Astrocyte of the hippocampus (primary cell): ENCODE data around the gene AKT3.
"Not testable (repeated sequence)": the region's sequence is repeated elsewhere in the genome, so short reads cannot be mapped to it uniquely, and the experiment has no call there.

Experiments
- DNase-seq: peaks from one replicate; pipeline ENCODE4 v3.0.0; 2011; ENCODE audit warnings: low read depth, low spot score

Gene AKT3

DNA sequence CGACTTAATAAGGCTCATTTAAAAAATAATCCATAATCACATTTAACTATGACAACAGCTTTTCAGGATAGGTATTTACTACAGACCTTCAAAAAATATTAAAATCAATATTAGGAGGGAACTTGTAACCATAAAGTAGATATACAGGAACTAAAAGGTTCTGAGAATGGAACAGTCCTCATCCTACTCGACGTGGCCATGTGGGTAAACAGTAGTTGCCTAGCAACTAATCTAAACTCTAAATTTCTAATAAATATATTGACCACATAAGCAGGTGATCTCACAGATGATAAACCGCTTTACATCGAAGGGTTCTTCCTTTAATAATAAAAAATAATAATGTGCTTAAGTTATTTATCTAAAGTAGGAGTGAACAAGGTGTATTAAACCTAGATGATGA lies 7.9 kb downstream of the AKT3 start:
- no peak for DNase-seq

DNA sequence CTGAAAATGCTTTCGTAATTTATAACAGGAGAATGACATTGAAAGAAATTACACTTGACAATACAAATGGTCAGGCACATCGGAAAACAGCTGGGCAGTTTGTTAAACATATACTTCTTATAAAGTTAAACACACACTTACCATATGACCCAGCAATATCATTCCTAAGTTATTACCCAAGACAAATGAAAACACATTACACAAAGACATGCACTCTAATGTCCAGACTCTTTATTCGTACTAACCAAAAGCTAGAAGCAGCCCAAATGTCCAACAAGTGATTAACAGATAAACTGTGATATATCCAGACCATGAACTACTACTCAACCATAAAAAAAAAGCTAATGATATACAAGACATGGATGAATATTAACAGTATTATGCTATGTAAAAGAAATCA lies 8.5 kb downstream of the AKT3 start:
- peak; percentile 3 for DNase-seq

DNA sequence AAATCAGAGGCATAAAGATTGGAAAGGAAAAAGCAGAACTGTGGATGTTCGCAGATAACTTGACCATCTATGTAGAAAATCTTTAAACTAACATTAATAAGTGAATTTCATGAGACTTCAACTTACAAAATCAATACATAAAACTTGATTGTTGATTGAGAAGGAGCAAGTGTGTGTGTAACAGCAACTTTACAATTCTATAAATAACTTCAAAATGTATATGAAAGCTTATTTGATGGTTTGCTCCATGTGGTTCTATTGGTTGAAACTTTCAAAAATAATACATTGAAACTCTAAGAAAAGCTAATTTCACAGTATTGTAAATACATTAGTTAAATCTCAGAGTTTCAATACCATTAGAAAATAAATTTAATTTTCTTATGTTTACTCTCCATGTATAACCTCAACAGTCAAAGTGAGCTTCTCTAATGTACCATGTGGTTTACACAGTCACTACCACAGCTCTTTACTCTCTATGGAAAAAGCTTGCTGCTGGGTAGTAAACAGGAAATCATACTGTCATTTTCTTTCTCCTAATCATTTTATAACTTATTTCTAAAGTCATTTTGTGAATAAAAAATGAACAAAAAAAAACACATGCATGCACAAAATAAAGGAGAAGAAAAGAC lies 12.0 kb downstream of the AKT3 start:
- no peak for DNase-seq

DNA sequence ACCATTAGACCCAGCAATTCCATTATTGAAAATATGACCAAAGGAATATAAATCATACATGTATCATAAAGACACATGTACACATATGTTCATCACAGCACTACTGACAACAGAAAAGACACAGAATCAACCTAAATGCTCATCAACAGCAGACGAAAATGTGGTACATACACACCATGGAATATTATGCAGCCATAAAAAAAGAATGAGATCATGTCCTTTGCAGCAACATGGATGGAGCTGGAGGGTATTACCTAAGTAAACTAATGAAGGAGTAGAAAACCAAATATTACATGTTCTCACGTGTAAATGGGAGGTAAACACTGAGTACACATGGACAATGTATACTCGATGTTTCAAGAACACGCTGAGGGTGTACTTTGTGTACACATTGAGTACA lies 15.9 kb downstream of the AKT3 start:
- DNase-seq, result no peak

DNA sequence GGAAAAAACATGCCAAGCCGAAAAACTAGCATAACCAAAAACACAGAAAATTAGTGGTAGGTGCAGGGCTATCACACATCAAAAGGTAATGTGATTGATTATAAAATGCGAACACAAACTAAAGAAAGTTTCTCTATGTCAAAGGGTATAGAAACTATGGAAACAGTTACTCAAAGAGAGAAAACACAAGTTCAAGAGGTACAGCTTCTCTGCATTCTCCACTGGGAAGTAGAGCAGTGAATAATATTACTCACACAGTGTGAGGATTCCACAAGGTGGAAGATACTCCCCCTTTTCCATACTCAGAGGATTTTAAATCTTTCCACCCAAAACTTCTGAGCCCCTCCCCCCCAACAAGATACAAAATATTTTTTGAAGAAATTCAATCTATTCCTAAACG lies 18.6 kb downstream of the AKT3 start:
- no peak for DNase-seq

DNA sequence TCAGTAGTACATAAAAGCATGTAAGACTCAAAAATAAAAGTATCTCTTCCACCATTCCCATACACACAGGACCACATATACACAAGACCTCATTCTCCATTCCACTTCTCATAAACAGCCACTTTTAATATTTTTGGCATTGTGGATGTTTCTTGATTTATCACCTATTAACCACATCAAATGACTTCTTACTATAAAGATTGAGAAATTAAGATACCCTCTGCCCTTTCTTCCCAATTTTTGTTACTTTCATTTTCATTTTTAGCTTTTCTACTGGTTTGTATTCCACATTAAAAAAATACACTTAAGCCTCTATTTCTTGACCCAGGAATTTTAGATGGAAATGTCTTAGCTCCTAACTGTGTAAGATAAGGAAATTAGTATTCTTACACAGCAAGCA lies 22.8 kb downstream of the AKT3 start:
- DNase-seq, result no peak

DNA sequence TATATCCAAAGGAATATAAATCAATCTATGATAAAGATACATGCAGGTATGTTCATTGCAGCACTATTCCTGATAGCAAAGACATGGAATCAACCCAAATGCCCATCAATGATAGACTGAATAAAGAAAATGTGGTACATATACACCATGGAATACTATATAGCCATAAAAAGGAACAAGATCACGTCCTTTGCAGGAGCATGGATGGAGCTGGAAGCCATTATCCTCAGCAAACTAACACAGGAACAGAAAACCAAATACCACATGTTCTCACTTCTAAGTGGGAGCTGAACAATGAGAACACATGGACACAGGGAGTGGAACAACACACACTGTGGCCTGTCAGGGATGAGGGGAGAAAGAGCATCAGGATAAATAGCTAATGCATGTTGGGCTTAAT lies 25.1 kb downstream of the AKT3 start:
- DNase-seq, result not testable (repeated sequence)

DNA sequence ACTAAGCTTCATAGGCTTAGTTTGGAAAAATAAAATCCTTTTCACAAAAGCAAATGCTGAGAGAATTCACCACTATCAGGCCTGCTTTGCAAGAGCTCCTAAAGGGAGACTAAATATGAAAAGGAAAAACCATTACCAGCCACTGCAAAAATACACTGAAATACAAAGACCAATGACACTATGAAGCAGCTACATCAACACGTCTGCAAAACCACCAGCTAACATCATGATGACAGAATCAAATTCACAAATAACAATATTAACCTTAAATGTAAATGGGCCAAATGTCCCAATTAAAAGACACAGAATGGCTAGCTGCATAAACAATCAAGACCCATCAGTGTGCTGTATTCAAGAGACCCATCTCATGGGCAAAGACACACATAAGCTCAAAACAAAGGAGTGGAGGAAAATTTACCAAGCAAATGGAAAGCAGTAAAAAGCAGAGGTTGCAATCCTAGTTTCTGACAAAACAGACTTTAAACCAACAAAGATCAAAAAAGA lies 28.8 kb downstream of the AKT3 start:
- no peak for DNase-seq

DNA sequence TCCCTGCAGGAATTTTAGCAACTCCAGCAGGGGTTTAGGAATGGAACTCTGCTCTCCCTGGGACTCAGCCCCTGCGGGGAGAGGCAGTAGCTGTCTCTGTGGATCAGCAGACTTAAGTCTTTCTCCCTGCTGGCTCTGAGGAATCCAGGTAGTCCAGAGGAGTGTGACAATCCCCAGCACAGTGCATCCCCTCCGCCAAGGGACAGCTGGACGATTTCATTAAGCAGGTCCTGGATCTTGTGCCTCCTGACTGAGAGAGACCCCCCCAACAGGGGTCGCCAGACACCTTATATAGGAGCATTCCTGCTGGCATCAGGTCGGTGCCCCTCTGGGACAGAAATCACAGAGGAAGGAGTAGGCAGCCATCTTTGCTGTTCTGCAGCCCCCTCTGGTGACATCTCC lies 30.6 kb downstream of the AKT3 start:
- no peak for DNase-seq

DNA sequence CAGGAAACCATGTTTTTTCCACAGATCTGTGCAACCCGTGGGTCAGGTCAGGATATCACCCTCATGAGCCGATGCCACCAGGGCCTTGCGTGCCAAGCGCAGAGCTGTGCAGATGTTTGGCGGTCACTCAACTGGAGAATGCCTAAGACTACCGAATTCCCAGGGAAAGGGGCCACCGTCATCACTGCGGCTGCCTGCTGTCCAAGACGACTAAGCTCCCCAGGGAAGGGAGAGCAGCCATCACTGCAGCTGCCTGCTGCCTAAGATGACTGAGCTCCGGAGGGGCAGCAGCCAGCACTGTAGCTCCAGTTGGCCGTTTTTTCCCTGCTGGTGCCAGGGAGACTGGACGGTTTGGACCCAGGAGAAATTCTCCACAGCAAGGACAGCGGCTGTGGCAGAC lies 31.1 kb downstream of the AKT3 start:
- DNase-seq, result no peak

DNA sequence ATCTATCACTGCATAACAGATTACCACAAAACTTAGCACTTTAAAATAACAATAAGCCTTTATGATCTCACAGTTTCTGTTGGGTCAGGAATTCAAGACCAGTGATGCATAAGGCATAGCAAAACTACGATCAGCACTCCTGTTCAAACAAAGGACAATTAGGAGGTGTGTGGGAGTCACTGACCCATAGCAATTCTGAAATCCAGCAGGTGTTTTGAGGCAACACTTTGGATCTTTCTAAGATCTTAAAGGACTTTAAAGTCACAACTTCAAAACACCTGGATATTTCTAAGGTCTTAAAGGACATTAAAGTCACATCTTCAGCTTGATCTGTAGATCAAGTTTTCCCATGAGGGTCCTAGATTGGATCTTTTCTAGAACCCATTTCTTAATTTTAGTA lies 35.3 kb downstream of the AKT3 start:
- DNase-seq, result no peak

DNA sequence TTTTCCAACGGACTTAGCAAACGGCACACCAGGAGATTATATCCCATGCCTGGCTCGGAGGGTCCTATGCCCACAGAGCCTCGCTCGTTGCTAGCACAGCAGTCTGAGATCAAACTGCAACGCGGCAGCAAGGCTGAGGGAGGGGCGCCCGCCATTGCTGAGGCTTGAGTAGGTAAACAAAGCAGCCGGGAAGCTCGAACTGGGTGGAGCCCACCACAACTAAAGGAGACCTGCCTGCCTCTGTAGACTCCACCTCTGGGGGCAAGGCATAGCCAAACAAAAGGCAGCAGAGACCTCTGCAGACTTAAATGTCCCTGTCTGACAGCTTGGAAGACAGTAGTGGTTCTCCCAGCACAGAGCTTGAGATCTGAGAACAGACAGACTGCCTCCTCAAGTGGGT lies 42.7 kb downstream of the AKT3 start:
- not testable (repeated sequence) for DNase-seq

DNA sequence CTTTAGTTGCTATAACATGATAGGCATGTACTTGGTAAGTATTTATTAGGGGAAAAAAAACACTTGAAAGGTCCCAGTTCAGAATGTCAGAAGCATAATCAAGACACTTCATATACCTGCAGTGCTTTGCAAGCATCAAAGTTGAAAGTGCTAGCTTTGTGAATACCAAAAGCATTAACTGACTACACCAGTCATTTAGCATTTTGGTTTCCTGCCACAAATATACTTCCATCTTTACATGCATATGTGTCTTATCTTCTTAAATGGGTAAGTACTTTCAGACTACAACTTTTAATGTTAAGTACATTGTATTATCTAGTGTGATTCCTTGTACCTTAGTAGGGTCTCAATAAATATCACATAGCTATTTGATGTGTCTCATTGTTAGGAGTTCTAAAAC lies 43.7 kb downstream of the AKT3 start:
- DNase-seq, result no peak

DNA sequence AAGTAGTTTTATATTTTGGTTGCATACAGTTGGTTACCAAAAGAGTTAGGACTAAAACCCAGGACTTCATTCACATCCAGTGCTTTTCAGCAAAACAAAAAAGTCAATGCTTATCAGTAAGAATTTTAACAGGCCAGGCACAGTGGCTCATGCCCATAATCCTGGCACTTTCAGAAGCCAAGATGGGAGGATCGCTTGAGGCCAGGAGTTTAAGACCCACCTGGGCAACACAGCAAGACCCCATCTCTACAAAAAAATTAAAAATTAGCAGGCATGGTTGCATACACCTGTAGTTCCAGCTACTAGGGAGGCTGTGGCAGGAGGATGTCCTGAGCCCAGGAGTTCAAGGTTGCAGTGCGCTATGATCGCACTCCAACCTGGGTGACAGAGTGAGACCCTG lies 47.3 kb downstream of the AKT3 start:
- no peak for DNase-seq

DNA sequence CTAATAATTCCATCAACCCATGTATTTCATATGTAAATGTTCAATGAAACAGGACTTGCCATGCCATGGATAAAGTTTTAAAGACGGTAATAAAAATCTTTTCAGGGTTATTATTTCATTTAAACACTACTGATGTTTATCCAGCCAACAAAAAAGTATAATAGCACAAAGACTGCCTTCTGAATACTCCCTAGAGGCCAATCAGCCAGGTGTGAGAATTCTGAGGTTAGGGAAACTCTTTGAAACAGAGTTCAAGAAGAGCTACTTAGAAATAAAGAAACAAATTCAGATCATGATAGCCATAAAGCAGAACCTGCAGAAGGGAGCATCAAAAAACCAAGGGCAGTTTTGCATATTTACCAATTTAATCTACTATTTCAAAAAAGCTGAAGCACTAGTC lies 48.7 kb downstream of the AKT3 start:
- DNase-seq, result no peak

DNA sequence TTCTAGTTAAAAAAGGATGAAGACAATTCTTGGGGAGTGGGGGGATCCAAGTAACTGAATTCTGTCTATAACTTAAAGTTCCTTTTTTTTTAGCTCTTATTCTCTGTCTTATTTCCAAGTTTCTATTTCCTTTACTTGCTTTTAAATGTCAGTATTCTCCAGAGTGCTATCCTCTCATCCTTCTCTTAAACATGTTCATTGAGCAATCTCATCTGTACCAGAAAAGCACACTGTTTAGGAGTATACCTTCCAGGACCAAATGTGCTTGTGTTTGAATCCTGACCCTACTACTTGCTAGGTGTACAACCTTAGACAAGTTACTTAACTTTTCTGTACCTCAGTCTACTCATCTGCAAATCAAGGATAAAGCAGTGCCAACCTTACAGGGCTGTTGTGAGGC lies 50.1 kb downstream of the AKT3 start:
- DNase-seq, result no peak

DNA sequence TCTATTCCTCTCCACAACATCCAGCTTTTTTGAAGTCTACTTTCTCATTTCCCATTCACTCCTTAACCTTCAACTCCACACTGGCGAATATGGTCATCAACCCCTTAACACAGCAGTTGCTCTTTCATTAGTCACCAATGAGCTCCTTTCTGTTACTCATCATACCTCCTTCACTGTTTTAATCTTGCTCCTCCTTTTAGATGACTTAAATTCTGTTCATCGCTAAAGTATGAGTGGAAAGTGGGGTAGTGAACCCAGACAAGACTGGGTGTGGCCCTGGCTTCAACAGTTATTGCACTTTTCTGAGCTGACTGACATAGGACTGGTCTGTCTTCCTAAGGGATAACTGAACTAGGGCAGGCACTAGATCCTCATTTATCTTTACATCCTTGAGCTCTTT lies 51.3 kb downstream of the AKT3 start:
- peak; percentile 73 for DNase-seq

DNA sequence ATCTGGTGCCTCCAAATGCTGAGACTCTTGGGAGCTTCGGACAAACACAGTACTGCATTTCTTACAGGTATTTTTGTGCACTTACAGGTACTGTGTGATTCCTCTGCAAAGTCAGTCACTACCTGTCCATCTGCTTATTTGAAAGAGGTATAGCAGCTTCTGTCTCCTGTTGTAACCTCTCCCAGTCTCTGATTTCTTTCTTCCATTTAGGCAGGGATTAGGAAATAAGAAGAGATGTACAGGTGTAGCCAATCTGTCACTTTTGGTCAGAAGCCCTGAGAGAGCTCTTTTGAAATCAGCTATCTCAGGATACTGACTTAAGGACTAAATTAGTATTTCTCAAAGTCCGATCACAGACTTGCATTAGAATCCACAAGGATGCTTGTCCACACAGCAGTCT lies 54.0 kb downstream of the AKT3 start:
- DNase-seq, result no peak

DNA sequence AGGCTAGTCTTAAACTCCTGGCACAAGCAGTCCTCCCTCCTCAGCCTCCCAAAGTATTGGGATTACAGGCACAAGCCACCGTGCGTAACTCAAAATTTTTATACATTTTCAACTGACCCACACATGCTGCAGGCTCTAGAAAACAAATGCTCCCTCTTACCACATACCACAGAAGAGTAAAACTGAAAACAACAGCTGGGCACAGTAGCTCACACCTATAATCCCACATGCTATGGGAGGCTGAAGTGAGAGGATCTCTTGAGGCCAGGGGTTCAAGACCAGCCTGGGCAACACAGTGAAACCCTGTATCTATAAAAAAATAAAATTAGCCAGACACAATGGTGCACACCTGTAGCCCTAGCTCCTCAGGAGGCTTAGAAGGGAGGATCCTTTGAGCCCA lies 56.7 kb downstream of the AKT3 start:
- no peak for DNase-seq

DNA sequence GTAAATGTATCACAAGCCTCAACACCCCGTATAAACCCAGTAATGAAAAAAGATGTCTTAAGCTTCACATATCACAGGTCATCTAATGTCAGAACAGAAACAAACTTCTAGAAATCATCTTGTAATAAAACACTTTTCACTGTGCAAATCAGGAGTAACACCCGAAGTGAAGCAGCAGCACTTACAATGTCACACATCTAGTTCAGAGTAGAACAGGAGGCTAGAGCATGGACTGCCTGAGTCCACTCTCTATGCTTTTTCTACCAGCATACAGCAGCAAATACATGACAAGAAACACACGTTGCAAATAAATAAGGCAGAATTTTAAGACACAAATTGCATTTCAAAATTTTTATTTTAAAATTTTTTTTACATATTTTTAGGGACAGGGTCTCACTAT lies 57.2 kb downstream of the AKT3 start:
- no peak for DNase-seq

DNA sequence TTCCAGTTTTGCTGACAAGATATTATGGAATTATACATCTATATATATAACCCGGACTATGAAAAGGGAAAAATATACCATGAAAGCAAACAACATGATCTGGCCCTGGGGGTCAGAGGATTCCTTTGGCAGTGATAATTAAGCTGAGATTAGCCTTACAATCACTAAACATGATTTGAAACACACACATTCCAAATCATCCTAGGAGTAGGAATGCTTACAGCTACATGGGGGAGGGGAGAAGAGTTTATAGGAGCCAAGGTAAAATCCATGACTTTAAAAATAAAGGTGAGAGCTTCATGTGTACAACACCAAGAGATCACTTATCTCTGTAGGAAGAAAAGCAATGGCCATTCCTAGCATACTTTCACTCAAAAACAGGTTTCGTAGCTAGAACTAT lies 57.6 kb downstream of the AKT3 start:
- no peak for DNase-seq

DNA sequence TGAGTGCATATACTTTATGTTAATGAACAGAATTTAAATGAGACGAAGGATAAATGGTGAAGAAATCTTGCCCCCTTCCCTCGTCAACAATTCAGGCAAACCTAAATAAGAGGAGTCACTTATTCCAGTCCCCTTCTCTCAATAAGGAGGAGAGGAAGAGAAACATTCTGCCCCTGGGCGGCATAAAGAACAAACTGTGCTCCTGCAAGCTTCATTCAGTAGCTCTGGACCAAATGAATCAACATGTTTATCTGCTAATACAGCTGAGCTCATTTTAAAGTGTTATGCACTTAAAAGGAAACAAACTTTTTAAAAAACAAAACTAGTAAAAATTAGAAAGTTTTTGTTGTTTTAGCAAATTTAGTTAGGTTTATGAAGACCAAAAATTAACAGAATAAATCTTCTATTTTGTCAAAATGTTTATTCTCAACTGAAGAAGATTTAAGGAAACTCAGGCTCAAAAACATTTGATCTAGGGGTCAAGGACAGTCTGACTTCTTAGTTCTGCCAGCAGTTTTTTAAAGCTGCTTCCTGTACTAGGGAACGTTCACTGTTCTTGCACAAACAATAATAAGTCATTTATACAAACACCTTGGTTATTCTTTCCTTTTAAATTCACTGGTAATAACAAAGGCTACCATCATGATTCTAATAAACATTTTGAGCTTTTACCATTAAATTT lies 58.3 kb downstream of the AKT3 start:
- peak; percentile 5 for DNase-seq

DNA sequence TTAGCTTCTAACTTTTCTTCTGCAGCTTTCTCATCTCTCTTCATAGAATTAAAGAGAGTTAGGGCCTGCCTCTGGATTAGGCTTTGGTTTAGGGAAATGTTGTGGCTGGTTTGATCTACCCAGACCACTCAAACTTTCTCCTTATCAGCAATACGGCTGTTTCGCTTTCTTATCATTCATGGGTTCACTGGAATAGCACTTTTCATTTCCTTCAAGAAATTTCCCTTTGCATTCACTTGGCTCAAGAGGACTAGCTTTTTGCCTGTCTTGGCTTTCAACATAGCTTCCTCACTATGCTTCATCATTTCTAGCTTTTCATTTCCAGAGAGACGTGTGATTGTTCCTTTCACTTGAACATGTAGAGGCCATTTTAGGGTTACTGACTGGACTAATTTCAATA lies 59.6 kb downstream of the AKT3 start:
- no peak for DNase-seq

DNA sequence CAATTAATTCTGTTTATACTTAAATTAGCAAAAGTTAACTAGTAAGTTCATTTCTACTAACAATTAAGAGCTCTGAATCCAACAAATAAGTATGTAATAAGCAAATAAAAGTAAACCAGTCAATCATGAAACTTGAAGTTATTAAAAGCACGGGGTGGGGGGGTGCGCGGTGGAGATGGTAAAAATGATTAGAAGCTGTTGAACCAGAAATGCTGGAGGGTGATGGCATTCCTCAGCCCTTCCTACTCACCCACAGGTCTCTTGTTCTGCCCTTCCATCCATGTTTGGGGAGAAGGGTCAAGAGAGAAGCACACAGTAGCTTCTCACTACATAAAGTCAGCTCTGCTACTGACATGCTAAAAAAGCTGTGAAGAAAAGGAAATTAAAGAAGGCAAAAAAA lies 63.5 kb downstream of the AKT3 start:
- DNase-seq, result no peak
